ENCODE data around the gene DAB1.
"Not testable (repeated sequence)": the region's sequence is repeated elsewhere in the genome, so short reads cannot be mapped to it uniquely, and the experiment has no call there.

Gene DAB1

DNA sequence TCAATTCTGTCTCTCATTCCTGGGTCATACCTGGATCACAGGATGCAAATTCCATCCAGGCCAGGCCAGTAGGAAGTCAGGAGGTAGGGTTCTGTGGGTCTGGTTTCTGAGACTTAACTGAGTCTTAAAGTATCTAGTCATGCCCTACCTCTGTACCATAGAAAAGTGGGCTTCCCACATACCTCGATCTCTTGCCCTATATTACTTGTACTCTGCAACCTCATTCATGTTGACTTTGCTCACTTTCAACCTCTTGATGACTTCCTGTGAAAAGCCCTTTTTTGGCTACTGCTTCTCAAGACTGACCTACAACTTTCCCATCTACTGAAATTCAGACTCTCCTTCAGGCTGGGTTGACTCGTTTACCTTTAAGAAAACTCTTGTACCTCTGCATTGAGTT is 329.1 kb downstream of the DAB1 start:
- Mint-ChIP-seq H3K27ac (ENCODE audit: low read depth) (no peak overlapping the region), H3K9me3 (no peaks in the 10 kb centered on the region), H3K4me1 (no peaks in the 10 kb centered on the region), H3K4me3 (no peak overlapping the region), H3K36me3 (ENCODE audit: insufficient read depth) (no peaks in the 10 kb centered on the region), H3K27me3 (no peaks in the 10 kb centered on the region)
- no peak for ATAC-seq (replicated peaks; ENCODE audit: extremely low read depth, poor library complexity, severe bottlenecking)
- DNase-seq (ENCODE audit: low spot score in 2 of 2): no peak

DNA sequence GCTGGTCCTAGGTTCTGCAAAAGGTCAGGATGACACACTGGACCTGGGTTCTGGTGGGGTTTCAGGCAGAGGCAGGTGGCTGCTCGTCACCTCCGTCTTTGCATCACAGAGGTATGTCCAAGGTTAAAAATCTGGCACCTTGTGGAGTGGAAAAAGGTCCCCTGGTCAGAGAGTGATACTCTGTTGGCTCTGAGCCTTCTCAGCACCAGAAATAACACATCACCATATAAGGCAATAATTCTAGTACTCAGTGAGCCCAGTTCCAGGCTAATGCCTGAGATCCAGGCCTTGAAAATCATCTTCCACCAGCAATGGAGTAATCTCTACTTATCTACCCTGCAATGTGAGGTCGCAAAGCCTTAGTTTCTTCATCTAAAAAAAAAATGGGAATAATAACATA is 330.7 kb downstream of the DAB1 start:
- ATAC-seq (replicated peaks; ENCODE audit: extremely low read depth, poor library complexity, severe bottlenecking): no peak
- no peak overlapping the region for H3K4me3 Mint-ChIP-seq
- H3K27me3 Mint-ChIP-seq: no peaks in the 10 kb centered on the region
- no peaks in the 10 kb centered on the region for H3K9me3 Mint-ChIP-seq
- no peaks in the 10 kb centered on the region for H3K36me3 Mint-ChIP-seq (ENCODE audit: insufficient read depth)
- DNase-seq (ENCODE audit: low spot score in 2 of 2): no peak
- H3K27ac Mint-ChIP-seq (ENCODE audit: low read depth): no peak overlapping the region
- H3K4me1 Mint-ChIP-seq: no peaks in the 10 kb centered on the region

DNA sequence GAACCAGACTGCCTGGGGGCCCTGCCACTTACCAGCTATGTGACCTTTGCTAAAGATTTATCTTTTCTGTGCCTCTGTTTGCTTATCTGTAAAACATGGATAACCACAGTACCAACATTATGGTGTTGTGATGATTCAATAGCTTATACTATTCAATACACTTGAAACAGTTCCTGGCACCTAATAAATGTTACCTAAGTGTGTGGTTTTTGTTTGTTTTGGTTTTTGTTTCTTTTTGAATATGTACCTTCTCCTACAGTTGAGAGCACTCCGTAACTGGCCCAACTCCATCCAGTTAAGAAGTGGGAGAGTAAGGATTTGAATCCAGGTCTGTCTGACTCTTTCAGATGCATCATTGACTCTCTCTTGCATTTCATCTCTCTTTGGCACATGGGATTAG is 332.2 kb downstream of the DAB1 start:
- ATAC-seq (replicated peaks; ENCODE audit: extremely low read depth, poor library complexity, severe bottlenecking) (no peak), DNase-seq (ENCODE audit: low spot score in 2 of 2) (no peak)
- Mint-ChIP-seq H3K36me3 (ENCODE audit: insufficient read depth) (no peaks in the 10 kb centered on the region), H3K27me3 (no peaks in the 10 kb centered on the region), H3K4me1 (no peaks in the 10 kb centered on the region), H3K9me3 (no peaks in the 10 kb centered on the region), H3K27ac (ENCODE audit: low read depth) (no peak overlapping the region), H3K4me3 (no peak overlapping the region)

DNA sequence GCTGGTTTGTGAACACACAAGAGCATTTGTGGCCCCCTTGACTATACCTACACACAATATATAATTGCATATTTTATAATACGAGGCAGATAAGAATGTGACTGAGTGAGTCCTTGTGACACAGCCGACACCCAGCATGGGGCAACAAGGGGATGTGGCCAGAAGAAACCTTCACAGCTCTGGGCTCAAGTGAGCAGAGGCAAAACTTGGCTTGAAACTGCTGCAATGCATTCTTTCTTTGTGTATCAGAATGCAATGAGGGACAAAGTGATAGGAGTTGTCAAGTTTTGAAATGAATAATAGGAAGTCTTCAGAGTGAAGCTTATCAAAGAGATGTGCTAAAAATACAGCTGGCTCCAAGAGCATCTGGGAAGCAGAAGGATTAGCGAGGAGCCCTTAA is 334.0 kb downstream of the DAB1 start:
- no peaks in the 10 kb centered on the region for H3K4me1 Mint-ChIP-seq
- DNase-seq (ENCODE audit: low spot score in 2 of 2): no peak
- no peaks in the 10 kb centered on the region for H3K36me3 Mint-ChIP-seq (ENCODE audit: insufficient read depth)
- no peak for ATAC-seq (replicated peaks; ENCODE audit: extremely low read depth, poor library complexity, severe bottlenecking)
- H3K27me3 Mint-ChIP-seq: no peaks in the 10 kb centered on the region
- no peak overlapping the region for H3K27ac Mint-ChIP-seq (ENCODE audit: low read depth)
- H3K9me3 Mint-ChIP-seq: no peaks in the 10 kb centered on the region
- H3K4me3 Mint-ChIP-seq: no peak overlapping the region

DNA sequence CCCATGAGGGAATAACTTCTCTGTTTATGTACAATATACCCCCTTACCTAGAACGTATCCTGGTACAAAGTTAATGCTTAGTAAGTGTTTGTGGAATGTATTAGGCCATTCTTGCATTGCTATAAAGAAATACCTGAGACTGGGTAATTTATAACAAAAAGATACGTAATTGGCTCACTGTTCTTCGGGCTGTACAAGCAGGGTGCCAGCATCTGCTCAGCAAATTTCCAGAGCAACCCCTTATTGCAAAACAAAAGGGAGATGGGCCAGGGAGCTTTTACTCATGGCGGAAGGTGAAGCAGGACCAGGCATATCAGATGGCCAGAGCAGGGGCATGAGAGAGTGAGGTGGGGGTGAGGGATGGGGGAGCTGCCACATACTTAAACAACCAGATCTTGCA is 334.6 kb downstream of the DAB1 start:
- Mint-ChIP-seq H3K27ac (ENCODE audit: low read depth) (no peak overlapping the region), H3K27me3 (no peaks in the 10 kb centered on the region), H3K36me3 (ENCODE audit: insufficient read depth) (no peaks in the 10 kb centered on the region), H3K4me1 (no peaks in the 10 kb centered on the region), H3K9me3 (no peaks in the 10 kb centered on the region), H3K4me3 (no peak overlapping the region)
- ATAC-seq (replicated peaks; ENCODE audit: extremely low read depth, poor library complexity, severe bottlenecking) (no peak), DNase-seq (ENCODE audit: low spot score in 2 of 2) (no peak)

DNA sequence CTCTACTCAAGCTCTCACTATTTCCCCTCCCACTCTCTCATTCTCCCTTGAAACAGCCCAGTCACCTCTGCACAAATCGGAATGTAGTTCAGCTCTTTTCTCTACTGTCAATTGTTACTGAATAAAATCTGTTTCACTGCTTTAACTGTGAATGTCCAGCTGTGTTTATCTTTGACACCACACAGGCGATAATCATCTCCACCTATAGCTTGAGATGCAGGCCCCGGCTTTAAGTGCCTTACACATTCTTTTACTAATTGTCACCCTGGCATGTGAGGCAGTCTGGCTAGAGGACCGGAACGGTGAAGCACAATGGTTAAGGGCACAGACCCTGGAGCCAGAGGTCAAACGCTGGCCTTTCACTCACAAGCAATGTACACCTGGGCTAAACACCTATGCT is 335.2 kb downstream of the DAB1 start:
- no peaks in the 10 kb centered on the region for H3K4me1 Mint-ChIP-seq
- no peak overlapping the region for H3K27ac Mint-ChIP-seq (ENCODE audit: low read depth)
- no peak overlapping the region for H3K4me3 Mint-ChIP-seq
- DNase-seq (ENCODE audit: low spot score in 2 of 2) (no peak), ATAC-seq (replicated peaks; ENCODE audit: extremely low read depth, poor library complexity, severe bottlenecking) (no peak)
- no peaks in the 10 kb centered on the region for H3K27me3 Mint-ChIP-seq
- H3K9me3 Mint-ChIP-seq: no peaks in the 10 kb centered on the region
- H3K36me3 Mint-ChIP-seq (ENCODE audit: insufficient read depth): no peaks in the 10 kb centered on the region

DNA sequence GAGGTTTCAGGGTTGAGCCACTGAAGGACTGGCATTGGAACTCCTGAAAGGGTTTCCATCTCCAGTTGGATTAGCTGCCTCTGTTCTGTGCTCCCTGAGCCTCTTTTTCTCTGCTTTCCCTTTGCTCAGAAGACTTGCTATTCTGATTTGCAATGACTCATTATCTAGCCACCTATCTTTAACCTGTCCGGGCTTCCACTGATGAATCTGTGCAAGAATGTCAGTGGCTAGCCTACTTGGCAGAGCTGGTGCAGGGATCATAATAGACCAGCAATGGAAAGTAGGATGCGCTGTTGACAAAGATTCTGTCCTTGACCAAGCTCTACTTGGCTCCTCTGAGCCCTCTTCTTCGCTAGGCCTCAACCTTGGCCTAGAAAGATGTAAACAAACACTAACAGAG is 336.2 kb downstream of the DAB1 start:
- not testable (repeated sequence) for ATAC-seq (replicated peaks; ENCODE audit: extremely low read depth, poor library complexity, severe bottlenecking); H3K4me1 Mint-ChIP-seq; H3K27me3 Mint-ChIP-seq; H3K27ac Mint-ChIP-seq (ENCODE audit: low read depth); DNase-seq (ENCODE audit: low spot score in 2 of 2); H3K36me3 Mint-ChIP-seq (ENCODE audit: insufficient read depth); H3K9me3 Mint-ChIP-seq; H3K4me3 Mint-ChIP-seq

DNA sequence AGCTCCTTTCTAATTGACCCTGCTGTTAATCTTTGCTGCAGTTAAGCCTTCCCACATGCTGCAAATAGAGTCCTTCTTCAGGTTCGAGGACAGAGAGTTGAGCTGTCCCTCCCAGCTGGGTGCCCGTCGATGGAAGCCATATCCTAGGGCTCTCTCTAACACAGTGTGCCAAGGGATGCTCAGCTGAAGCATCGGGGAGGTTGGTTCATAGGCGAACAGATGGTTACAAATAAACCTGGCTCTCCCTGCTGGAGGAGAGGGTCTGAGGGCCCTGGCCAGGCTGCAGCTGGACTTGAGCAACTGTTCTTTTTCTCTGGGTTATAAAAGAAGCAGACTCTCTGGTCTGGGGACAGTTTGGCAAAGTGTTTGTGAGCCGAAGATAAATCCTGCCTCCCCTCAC is 337.7 kb downstream of the DAB1 start:
- Mint-ChIP-seq H3K4me1 (no peaks in the 10 kb centered on the region), H3K4me3 (no peak overlapping the region), H3K27ac (ENCODE audit: low read depth) (no peak overlapping the region), H3K9me3 (no peaks in the 10 kb centered on the region), H3K27me3 (no peaks in the 10 kb centered on the region), H3K36me3 (ENCODE audit: insufficient read depth) (no peaks in the 10 kb centered on the region)
- DNase-seq (ENCODE audit: low spot score in 2 of 2): no peak
- ATAC-seq (replicated peaks; ENCODE audit: extremely low read depth, poor library complexity, severe bottlenecking): no peak

DNA sequence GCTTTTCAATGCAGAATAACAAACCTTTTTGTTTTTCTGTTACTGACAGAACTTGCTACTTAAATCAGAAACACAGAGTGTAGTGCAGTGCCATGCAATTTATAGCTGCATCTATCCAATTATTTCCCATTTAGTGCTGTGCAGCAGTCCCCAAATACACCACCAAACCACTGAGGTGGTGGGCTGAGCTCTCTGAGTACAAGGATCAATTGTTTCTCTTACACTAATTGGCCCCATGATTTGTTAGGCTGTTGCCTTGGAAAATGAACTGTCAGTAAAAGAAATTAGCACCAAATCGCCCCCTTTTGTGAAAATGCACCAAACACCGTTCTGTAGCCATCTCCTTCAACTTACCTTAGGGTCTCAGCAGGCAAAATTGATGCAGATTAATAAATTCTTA is 339.2 kb downstream of the DAB1 start:
- no peak overlapping the region for H3K4me3 Mint-ChIP-seq
- ATAC-seq (replicated peaks; ENCODE audit: extremely low read depth, poor library complexity, severe bottlenecking): no peak
- no peaks in the 10 kb centered on the region for H3K4me1 Mint-ChIP-seq
- no peaks in the 10 kb centered on the region for H3K36me3 Mint-ChIP-seq (ENCODE audit: insufficient read depth)
- no peak overlapping the region for H3K27ac Mint-ChIP-seq (ENCODE audit: low read depth)
- no peak for DNase-seq (ENCODE audit: low spot score in 2 of 2)
- no peaks in the 10 kb centered on the region for H3K9me3 Mint-ChIP-seq
- H3K27me3 Mint-ChIP-seq: peaks cover 8% of the 10 kb centered on the region

DNA sequence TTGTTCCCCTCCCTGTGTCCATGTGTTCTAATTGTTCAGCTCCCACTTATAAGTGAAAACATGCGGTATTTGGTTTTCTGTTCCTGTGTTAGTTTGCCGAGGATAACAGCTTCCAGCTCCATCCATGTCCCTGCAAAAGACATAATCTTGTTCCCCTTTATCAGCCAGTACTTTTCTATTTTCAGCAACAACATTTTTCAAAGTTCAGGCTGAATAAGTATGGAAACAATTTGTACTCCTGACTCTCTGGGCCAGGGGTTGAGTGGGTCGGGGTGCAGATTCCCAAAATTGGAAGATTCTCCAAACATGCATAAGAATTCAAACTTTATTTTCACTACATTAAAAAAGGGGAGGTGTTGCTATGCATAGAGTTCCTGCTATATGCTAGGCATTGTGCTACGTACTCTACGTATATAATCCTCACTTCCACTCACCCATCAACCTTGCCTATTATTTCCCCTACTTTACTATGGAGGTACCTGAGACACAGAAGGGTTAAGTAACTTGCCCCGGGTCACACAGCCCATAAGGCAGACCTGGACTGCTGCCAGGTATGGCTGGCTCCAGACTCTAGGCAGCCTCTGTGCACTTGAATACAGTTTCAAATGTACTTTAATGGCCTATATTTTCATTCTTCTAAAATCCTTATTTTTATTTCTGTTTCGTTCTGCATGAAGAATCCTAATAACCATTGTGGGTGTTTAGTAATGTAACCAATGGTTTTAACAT is 341.0 kb downstream of the DAB1 start:
- Mint-ChIP-seq H3K27me3 (peaks cover 11% of the 10 kb centered on the region), H3K36me3 (ENCODE audit: insufficient read depth) (no peaks in the 10 kb centered on the region), H3K9me3 (no peaks in the 10 kb centered on the region), H3K27ac (ENCODE audit: low read depth) (no peak overlapping the region), H3K4me3 (no peak overlapping the region), H3K4me1 (no peaks in the 10 kb centered on the region)
- ATAC-seq (replicated peaks; ENCODE audit: extremely low read depth, poor library complexity, severe bottlenecking) (no peak), DNase-seq (ENCODE audit: low spot score in 2 of 2) (no peak)

DNA sequence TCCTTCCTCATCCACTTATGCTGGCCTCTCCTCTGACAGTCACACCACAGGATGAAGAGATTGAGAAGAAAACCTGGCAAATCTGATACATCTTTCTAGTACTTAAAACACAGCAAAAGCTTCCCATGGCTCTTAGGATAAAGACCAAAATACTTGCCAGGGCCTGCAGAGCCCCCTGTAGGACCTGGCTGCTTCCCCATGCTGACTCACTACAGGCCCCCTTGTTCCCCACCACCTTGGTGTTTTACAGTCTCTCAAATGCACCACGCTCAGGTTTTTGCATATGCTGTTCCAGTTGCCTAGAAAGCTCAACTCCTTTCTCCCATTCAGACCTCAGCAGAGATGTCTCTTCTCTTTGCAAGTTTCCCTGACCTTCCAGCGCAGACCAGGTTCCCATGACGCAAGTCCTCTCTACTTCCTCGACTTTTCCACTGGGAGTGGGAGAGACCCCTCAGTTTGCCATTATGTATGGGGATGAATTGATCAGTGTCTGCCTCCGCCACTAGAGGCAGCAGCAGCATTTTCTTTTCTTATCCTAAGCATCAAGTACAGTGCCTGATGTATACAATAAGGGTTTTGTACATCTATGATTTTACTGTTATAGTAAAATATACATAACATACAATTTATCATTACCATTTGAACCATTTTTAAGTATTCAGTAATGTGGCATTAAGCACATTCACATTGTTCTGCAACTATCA is 344.3 kb downstream of the DAB1 start:
- Mint-ChIP-seq H3K27ac (ENCODE audit: low read depth) (no peak overlapping the region), H3K9me3 (no peaks in the 10 kb centered on the region), H3K27me3 (peaks cover 11% of the 10 kb centered on the region), H3K4me3 (no peak overlapping the region), H3K36me3 (ENCODE audit: insufficient read depth) (no peaks in the 10 kb centered on the region), H3K4me1 (no peaks in the 10 kb centered on the region)
- no peak for DNase-seq (ENCODE audit: low spot score in 2 of 2)
- ATAC-seq (replicated peaks; ENCODE audit: extremely low read depth, poor library complexity, severe bottlenecking): no peak

DNA sequence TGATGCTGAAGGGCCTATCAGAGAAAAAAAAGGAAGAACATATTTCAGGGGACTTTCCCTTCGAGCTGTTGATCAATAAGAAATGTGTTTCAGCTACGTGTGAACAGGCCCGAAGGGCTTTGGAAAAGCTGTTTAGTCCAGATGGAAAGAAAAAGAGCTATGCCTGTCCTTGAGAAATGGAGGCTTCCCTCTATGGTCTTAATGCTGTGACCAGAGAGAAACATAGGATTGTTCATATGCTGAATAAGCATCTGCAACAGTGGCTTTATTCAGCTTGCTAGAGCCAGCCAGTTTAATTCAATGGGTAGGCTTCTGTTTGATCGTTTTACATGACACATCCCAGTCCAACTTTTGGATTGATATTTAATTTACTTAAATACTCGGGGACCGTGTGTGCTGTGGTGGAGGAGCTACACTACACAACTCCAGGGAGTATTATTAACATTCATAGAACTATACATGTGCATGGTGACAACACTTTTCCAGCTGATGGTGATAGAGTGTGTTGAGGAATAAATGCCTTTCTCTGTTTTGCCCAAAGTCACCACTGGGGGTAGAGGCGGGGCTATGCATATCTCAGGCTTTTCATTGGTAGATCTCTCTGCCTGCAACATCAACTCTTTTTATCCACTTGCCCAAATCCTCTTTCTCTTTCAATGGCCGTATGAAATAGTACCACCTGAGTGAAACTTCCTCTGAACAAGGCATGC is 351.3 kb downstream of the DAB1 start:
- Mint-ChIP-seq H3K9me3 (no peaks in the 10 kb centered on the region), H3K27me3 (no peaks in the 10 kb centered on the region), H3K4me1 (no peaks in the 10 kb centered on the region), H3K36me3 (ENCODE audit: insufficient read depth) (no peaks in the 10 kb centered on the region), H3K4me3 (no peak overlapping the region), H3K27ac (ENCODE audit: low read depth) (no peak overlapping the region)
- ATAC-seq (replicated peaks; ENCODE audit: extremely low read depth, poor library complexity, severe bottlenecking) (no peak), DNase-seq (ENCODE audit: low spot score in 2 of 2) (no peak)

DNA sequence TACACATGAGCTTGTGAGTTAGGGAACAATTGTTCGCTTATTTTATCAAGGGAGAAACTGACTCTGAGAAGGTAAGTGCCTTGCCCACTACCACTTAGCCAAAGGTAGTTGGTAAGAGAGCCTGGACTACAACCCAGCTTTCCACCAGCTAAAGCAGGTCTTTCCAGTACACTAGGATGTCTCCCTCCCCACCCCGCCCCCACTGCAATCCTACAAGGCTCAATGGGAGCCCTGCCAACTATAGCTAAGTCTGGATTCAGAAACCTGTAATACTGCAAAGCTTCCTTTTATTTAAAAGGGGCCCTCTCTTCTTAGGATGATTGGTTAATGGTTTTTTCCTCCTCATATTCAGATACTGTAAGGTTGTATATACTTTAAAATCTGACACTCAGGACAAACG is 356.0 kb downstream of the DAB1 start:
- no peaks in the 10 kb centered on the region for H3K27me3 Mint-ChIP-seq
- H3K4me3 Mint-ChIP-seq: no peak overlapping the region
- H3K9me3 Mint-ChIP-seq: no peaks in the 10 kb centered on the region
- ATAC-seq (replicated peaks; ENCODE audit: extremely low read depth, poor library complexity, severe bottlenecking): no peak
- no peaks in the 10 kb centered on the region for H3K36me3 Mint-ChIP-seq (ENCODE audit: insufficient read depth)
- no peak for DNase-seq (ENCODE audit: low spot score in 2 of 2)
- H3K27ac Mint-ChIP-seq (ENCODE audit: low read depth): no peak overlapping the region
- H3K4me1 Mint-ChIP-seq: no peaks in the 10 kb centered on the region

Data from central memory CD8-positive, alpha-beta T cell (primary cell).